HCT116 (cell line): ENCODE data around the gene PDE7B. TPM values are rescaled to one million over a fixed set of nuclear protein-coding genes. Genes with fewer than 3 reads are reported as not detected.

Experiments
- ATAC-seq: fragments of 200-7000 bp; cut with Tn5 transposase; 2 replicates; pipeline ENCODE4 v1.9.1; 2020; ENCODE audit warnings: mild to moderate bottlenecking, moderate library complexity
- BruUV-seq: library from RNA; stranded (reverse); fragments of 400-500 nt; replicated peaks from 2 replicates; lab custom pipeline; 2021; lab: Mats Ljungman, UMichigan
- CTCF ChIA-PET: fragments of 300-600 bp; sonication (Branson Sonifier 250); formaldehyde crosslinking; loops from one replicate; lab custom pipeline; 2021; ENCODE audit warnings: antibody characterized with exemption; lab: Charles Lee
- POLR2A ChIA-PET: fragments of 300-600, 350-600 bp; sonication (Branson Sonifier 250); formaldehyde crosslinking; loops from one replicate; lab custom pipeline; 2021; ENCODE audit warnings: antibody characterized with exemption; lab: Charles Lee
- RAD21 ChIA-PET, 2 experiments: fragments of 300-600 bp; sonication (Branson Sonifier 250); formaldehyde crosslinking; loops; one replicate each; lab custom pipeline; 2023; ENCODE audit warnings: low total read pairs in 2 of 2; ENCODE audit not compliant: uncharacterized antibody in 2 of 2, unreplicated experiment in 2 of 2, low non-redundant PET in 1 of 2; lab: Charles Lee
- DNase-seq: peaks from one replicate; pipeline ENCODE4 v3.0.0-alpha.2; 2010; ENCODE audit warnings: low read depth, low spot score
- H2AFZ ChIP-seq: fragments of 200-600 bp; shearing (Covaris generic), sonication (generic); 2 replicates; pipeline ENCODE4 v1.6.1; 2017; ENCODE audit warnings: low read depth, mixed run types, mixed read lengths, antibody characterized with exemption, low read length; ENCODE audit not compliant: poor library complexity, severe bottlenecking
- H3K27ac ChIP-seq: 2 replicates; pipeline ENCODE4 v1.5.1; 2012; ENCODE audit warnings: low read depth, low read length
- H3K27me3 ChIP-seq: fragments of 200-600 bp; sonication (generic); 2 replicates; pipeline ENCODE4 v1.6.1; 2016; ENCODE audit warnings: mixed run types, low read length, mixed read lengths; ENCODE audit not compliant: insufficient read depth
- H3K36me3 ChIP-seq, 2 experiments: fragments of 200-500 bp in 1 of 2; fragments of 200-600 bp in 1 of 2; sonication (Bioruptor generic) in 1 of 2; sonication (generic) in 1 of 2; 2 replicates each; pipeline versions ENCODE4 v1.5.1 to v1.6.1; 2014 to 2016; ENCODE audit warnings: low read length in 2 of 2, inconsistent platforms in 1 of 2, mixed read lengths in 1 of 2, mixed run types in 1 of 2; ENCODE audit not compliant: insufficient read depth in 2 of 2, control insufficient read depth in 1 of 2
- H3K4me1 ChIP-seq, 2 experiments: fragments of 200-600 bp in 1 of 2; sonication (generic) in 1 of 2; 2 replicates each; pipeline versions ENCODE4 v1.5.1 to v1.6.1; 2012 to 2017; ENCODE audit warnings: low read length in 2 of 2, inconsistent platforms in 1 of 2, mild to moderate bottlenecking in 1 of 2, mixed read lengths in 1 of 2, mixed run types in 1 of 2, moderate library complexity in 1 of 2; ENCODE audit not compliant: insufficient read depth in 2 of 2, control insufficient read depth in 1 of 2
- H3K4me2 ChIP-seq: fragments of 200-600 bp; sonication (generic); 2 replicates; pipeline ENCODE4 v1.6.1; 2017; ENCODE audit warnings: mixed run types, low read length, mixed read lengths
- H3K4me3 ChIP-seq, 2 experiments: fragments of 200-600 bp in 1 of 2; sonication (generic) in 1 of 2; replicated peaks in 1 of 2; 2 replicates each; pipeline ENCODE4 v1.5.1; 2011 to 2016; ENCODE audit warnings: low read length in 2 of 2, control low read depth in 1 of 2, low read depth in 1 of 2, mild to moderate bottlenecking in 1 of 2, mixed read lengths in 1 of 2, mixed run types in 1 of 2
- H3K79me2 ChIP-seq: fragments of 200-600 bp; sonication (generic); 2 replicates; pipeline ENCODE4 v1.6.1; 2017; ENCODE audit warnings: mild to moderate bottlenecking, mixed run types, low read length, moderate library complexity, mixed read lengths; ENCODE audit not compliant: insufficient read depth
- H3K9ac ChIP-seq: fragments of 200-600 bp; sonication (generic); 2 replicates; pipeline ENCODE4 v1.6.1; 2016; ENCODE audit warnings: low read length, mixed read lengths
- H3K9me2 ChIP-seq: fragments of 200-600 bp; sonication (generic), shearing (Covaris generic); 2 replicates; pipeline ENCODE4 v1.6.1; 2017; ENCODE audit warnings: mixed run types, mild to moderate bottlenecking, moderate library complexity; ENCODE audit not compliant: insufficient read depth
- H3K9me3 ChIP-seq, 2 experiments: fragments of 200-500 bp in 1 of 2; fragments of 200-600 bp in 1 of 2; sonication (Bioruptor generic) in 1 of 2; sonication (generic) in 1 of 2; 2 replicates each; pipeline ENCODE4 v1.6.1; 2014 to 2017; ENCODE audit warnings: low read length in 2 of 2, mixed read lengths in 2 of 2, inconsistent platforms in 1 of 2, low read depth in 1 of 2, mild to moderate bottlenecking in 1 of 2, mixed run types in 1 of 2, moderate library complexity in 1 of 2; ENCODE audit not compliant: control insufficient read depth in 1 of 2, insufficient read depth in 1 of 2
- H4K20me1 ChIP-seq: fragments of 200-600 bp; sonication (generic), shearing (Covaris generic); 2 replicates; pipeline ENCODE4 v1.6.1; 2017; ENCODE audit warnings: mixed run types, mild to moderate bottlenecking, moderate library complexity; ENCODE audit not compliant: insufficient read depth
- CBX3 ChIP-seq: IDR thresholded peaks from 2 replicates; pipeline ENCODE4 v1.6.1; 2012; ENCODE audit warnings: low read depth
- EGR1 ChIP-seq: IDR thresholded peaks from 2 replicates; pipeline ENCODE4 v1.6.1; 2012; ENCODE audit warnings: low read depth
- ELF1 ChIP-seq: IDR thresholded peaks from 2 replicates; pipeline ENCODE4 v1.6.1; 2012; ENCODE audit warnings: low read depth, borderline replicate concordance
- EZH2 ChIP-seq: fragments of 200-600 bp; sonication (generic); IDR thresholded peaks from 2 replicates; pipeline ENCODE4 v1.6.1; 2017; ENCODE audit warnings: antibody characterized with exemption, mixed run types
- EZH2phosphoT487 ChIP-seq: fragments of 200-600 bp; IDR thresholded peaks from 2 replicates; pipeline ENCODE4 v1.6.1; 2018; ENCODE audit warnings: antibody characterized with exemption, borderline replicate concordance
- FOSL1 ChIP-seq: IDR thresholded peaks from 2 replicates; pipeline ENCODE4 v1.6.1; 2012; ENCODE audit warnings: low read depth
- POLR2A ChIP-seq: IDR thresholded peaks from 2 replicates; pipeline ENCODE4 v1.7.0; 2011; ENCODE audit warnings: borderline replicate concordance; ENCODE audit not compliant: insufficient read depth, insufficient read length; ENCODE audit errors: extremely low read depth
- RAD21 ChIP-seq: IDR thresholded peaks from 2 replicates; pipeline ENCODE4 v1.6.1; 2012; ENCODE audit warnings: low read depth, mild to moderate bottlenecking
- SIN3A ChIP-seq: IDR thresholded peaks from 2 replicates; pipeline ENCODE4 v1.6.1; 2012; ENCODE audit warnings: low read depth
- ZFX ChIP-seq: fragments of 450-650 bp; IDR thresholded peaks from 2 replicates; pipeline ENCODE4 v1.6.1; 2017
- ZNF274 ChIP-seq: fragments of 200-500 bp; sonication (Bioruptor generic); IDR thresholded peaks from 2 replicates; pipeline ENCODE4 v1.6.1; 2014; ENCODE audit warnings: mild to moderate bottlenecking, low read depth, low read length, inconsistent platforms
- intact Hi-C: fragments of 100-400 bp; cut with micrococcal nuclease; formaldehyde crosslinking; loops from 2 replicates; pipeline ENCODE4 v1.10.0; 2022
- total RNA-seq: library from RNA; stranded (reverse); gene quantifications from one replicate; pipeline ENCODE4 v1.2.1, GENCODE V29; 2021; ENCODE audit not compliant: unreplicated experiment
- TF ChIP-seq, protein P1 (sequence below), 3 experiments: fragments of 200-600 bp in 1 of 3; sonication (generic) in 1 of 3; IDR thresholded peaks in 2 of 3; conservative IDR thresholded peaks in 1 of 3; 2 replicates each; pipeline ENCODE4 v1.5.1; 2012 to 2017; ENCODE audit warnings: low read depth in 2 of 3, low read length in 2 of 3, antibody characterized with exemption in 1 of 3, borderline replicate concordance in 1 of 3, control low read depth in 1 of 3, mild to moderate bottlenecking in 1 of 3, mixed read lengths in 1 of 3, mixed run types in 1 of 3, moderate library complexity in 1 of 3; ENCODE audit not compliant: insufficient read depth in 1 of 3
- TF ChIP-seq, protein P2 (sequence below): IDR thresholded peaks from 2 replicates; pipeline ENCODE4 v1.6.1; 2011; ENCODE audit warnings: mild to moderate bottlenecking, low read length, moderate library complexity; ENCODE audit not compliant: insufficient replicate concordance; ENCODE audit errors: extremely low read depth
- TF ChIP-seq, protein P3 (sequence below): IDR thresholded peaks from 2 replicates; pipeline ENCODE4 v1.6.1; 2012; ENCODE audit warnings: low read depth
- TF ChIP-seq, protein P4 (sequence below): IDR thresholded peaks from 2 replicates; pipeline ENCODE4 v1.6.1; 2012

Gene PDE7B
- total RNA-seq, 1 experiment from 2014 or later = 0.61 TPM

DNA sequence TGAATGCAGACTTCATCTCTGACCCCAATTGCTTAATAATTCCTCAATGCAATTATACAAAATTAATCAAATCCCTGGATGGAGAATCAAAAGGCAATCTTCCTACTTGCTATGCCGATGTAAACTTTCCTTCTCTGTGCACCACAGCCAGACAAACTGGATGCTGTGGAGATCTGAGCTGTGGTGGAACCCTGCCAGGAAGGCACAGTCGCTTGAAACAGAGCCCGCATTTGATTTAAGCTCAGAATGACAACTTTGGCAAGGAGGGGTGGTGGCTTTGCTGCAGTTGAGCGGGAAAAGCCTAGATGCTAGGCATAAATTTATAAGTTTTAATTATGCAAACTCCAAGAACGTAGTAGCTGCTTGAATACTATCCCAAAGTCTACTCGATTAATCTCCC is 207.8 kb downstream of the PDE7B start:
- DNase-seq = no peak
- Histone ChIP-seq H3K9me3 (no peaks in the 10 kb centered on the region), H3K4me3 (no peak overlapping the region), H3K4me1 (peaks cover 0 to 3% of the 10 kb centered on the region in 2 experiments; a peak in 1 of 4 replicates), H3K27me3 (no peaks in the 10 kb centered on the region), H3K27ac (no peak overlapping the region), H3K79me2 (no peaks in the 10 kb centered on the region), H4K20me1 (no peaks in the 10 kb centered on the region), H3K36me3 (no peaks in the 10 kb centered on the region), H3K9ac (no peak overlapping the region), H3K9me2 (no peaks in the 10 kb centered on the region), H3K4me2 (no peak overlapping the region), H2AFZ (no peak overlapping the region)
- ChIA-PET RAD21 (no interaction called here), POLR2A (no interaction called here), CTCF (no interaction called here)
- no peak for ATAC-seq
- BruUV-seq = no TSS peak
- intact Hi-C loops = no loop called here
- no peak for TF ChIP-seq EGR1
- no peak for TF ChIP-seq POLR2A
- TF ChIP-seq, protein P1, sequence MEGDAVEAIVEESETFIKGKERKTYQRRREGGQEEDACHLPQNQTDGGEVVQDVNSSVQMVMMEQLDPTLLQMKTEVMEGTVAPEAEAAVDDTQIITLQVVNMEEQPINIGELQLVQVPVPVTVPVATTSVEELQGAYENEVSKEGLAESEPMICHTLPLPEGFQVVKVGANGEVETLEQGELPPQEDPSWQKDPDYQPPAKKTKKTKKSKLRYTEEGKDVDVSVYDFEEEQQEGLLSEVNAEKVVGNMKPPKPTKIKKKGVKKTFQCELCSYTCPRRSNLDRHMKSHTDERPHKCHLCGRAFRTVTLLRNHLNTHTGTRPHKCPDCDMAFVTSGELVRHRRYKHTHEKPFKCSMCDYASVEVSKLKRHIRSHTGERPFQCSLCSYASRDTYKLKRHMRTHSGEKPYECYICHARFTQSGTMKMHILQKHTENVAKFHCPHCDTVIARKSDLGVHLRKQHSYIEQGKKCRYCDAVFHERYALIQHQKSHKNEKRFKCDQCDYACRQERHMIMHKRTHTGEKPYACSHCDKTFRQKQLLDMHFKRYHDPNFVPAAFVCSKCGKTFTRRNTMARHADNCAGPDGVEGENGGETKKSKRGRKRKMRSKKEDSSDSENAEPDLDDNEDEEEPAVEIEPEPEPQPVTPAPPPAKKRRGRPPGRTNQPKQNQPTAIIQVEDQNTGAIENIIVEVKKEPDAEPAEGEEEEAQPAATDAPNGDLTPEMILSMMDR (IDR thresholded peaks at IDR 0.05 in 2 of 3, conservative IDR thresholded peaks at IDR 0.05 in 1 of 3; ENCODE audit: borderline replicate concordance in 1 of 3, insufficient read depth in 1 of 3, low read depth in 2 of 3, low read length in 2 of 3) = no peak
- TF ChIP-seq CBX3 = no peak
- no peak for TF ChIP-seq ZFX
- TF ChIP-seq ELF1 = no peak
- TF ChIP-seq EZH2phosphoT487 = no peak
- TF ChIP-seq, protein P2, sequence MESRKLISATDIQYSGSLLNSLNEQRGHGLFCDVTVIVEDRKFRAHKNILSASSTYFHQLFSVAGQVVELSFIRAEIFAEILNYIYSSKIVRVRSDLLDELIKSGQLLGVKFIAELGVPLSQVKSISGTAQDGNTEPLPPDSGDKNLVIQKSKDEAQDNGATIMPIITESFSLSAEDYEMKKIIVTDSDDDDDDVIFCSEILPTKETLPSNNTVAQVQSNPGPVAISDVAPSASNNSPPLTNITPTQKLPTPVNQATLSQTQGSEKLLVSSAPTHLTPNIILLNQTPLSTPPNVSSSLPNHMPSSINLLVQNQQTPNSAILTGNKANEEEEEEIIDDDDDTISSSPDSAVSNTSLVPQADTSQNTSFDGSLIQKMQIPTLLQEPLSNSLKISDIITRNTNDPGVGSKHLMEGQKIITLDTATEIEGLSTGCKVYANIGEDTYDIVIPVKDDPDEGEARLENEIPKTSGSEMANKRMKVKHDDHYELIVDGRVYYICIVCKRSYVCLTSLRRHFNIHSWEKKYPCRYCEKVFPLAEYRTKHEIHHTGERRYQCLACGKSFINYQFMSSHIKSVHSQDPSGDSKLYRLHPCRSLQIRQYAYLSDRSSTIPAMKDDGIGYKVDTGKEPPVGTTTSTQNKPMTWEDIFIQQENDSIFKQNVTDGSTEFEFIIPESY = no peak
- TF ChIP-seq FOSL1 = no peak
- TF ChIP-seq SIN3A = no peak
- TF ChIP-seq, protein P3, sequence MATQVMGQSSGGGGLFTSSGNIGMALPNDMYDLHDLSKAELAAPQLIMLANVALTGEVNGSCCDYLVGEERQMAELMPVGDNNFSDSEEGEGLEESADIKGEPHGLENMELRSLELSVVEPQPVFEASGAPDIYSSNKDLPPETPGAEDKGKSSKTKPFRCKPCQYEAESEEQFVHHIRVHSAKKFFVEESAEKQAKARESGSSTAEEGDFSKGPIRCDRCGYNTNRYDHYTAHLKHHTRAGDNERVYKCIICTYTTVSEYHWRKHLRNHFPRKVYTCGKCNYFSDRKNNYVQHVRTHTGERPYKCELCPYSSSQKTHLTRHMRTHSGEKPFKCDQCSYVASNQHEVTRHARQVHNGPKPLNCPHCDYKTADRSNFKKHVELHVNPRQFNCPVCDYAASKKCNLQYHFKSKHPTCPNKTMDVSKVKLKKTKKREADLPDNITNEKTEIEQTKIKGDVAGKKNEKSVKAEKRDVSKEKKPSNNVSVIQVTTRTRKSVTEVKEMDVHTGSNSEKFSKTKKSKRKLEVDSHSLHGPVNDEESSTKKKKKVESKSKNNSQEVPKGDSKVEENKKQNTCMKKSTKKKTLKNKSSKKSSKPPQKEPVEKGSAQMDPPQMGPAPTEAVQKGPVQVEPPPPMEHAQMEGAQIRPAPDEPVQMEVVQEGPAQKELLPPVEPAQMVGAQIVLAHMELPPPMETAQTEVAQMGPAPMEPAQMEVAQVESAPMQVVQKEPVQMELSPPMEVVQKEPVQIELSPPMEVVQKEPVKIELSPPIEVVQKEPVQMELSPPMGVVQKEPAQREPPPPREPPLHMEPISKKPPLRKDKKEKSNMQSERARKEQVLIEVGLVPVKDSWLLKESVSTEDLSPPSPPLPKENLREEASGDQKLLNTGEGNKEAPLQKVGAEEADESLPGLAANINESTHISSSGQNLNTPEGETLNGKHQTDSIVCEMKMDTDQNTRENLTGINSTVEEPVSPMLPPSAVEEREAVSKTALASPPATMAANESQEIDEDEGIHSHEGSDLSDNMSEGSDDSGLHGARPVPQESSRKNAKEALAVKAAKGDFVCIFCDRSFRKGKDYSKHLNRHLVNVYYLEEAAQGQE = no peak
- no peak for TF ChIP-seq RAD21
- TF ChIP-seq ZNF274 = no peak
- TF ChIP-seq, protein P4, sequence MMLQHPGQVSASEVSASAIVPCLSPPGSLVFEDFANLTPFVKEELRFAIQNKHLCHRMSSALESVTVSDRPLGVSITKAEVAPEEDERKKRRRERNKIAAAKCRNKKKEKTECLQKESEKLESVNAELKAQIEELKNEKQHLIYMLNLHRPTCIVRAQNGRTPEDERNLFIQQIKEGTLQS = no peak
- no peak for TF ChIP-seq EZH2
- TF ChIP-seq, all 23 proteins: peak for 0
